ENCODE measurements around the gene MYOM3.

MYOM3 gene

DNA sequence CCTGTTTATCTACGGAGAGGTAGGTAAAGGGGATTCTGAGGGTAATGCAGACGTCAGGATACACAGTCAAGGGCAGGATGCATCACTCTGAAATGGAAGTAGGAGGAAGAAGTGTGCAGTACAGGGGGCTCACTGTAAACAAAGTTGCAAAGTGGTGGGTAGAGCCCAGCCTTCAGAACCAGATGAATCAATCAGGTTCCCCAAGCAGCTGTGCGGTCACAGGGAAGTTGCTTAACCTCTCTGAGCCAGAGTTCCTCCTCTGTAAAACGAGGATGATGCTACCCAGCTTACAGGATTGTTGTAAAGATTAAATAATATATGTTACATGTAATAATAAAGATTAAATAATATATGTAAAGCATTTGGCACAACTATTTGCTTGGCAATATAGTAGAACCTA is 13.5 kb upstream of the MYOM3 start:
- Histone ChIP-seq H4K20me1 (ENCODE audit: insufficient read depth, low read length) (no peaks in the 10 kb centered on the region), H2AFZ (ENCODE audit: low read length) (no peak overlapping the region), H3K9me2 (replicated peaks; ENCODE audit: insufficient read depth, low read length) (no peaks in the 10 kb centered on the region), H3K4me3 (ENCODE audit: low read length) (no peak overlapping the region), H3K79me2 (ENCODE audit: low read length) (no peaks in the 10 kb centered on the region), H3K27ac (ENCODE audit: low read length) (no peak overlapping the region), H3K4me1 (ENCODE audit: low read length) (no peaks in the 10 kb centered on the region), H3K9me3 (replicated peaks; ENCODE audit: insufficient read depth, low read length) (no peaks in the 10 kb centered on the region), H3F3A (ENCODE audit: insufficient read depth, low read length) (no peaks in the 10 kb centered on the region), H3K36me3 (replicated peaks; ENCODE audit: insufficient read depth, low read length) (no peaks in the 10 kb centered on the region), H3K4me2 (ENCODE audit: low read depth, low read length) (no peak overlapping the region), H3K27me3 (replicated peaks; ENCODE audit: insufficient read depth, low read length) (no peaks in the 10 kb centered on the region), H3K9ac (ENCODE audit: low read length) (no peak overlapping the region)
- TF ChIP-seq EZH2phosphoT487 (IDR thresholded peaks at IDR 0.05; ENCODE audit: low read length) (no peak), CTCF (IDR thresholded peaks at IDR 0.05; ENCODE audit: low read length) (no peak), EZH2 (optimal IDR thresholded peaks at IDR 0.05; ENCODE audit: low read depth, low read length) (no peak)
- no peak for DNase-seq

GRCh38 chr1:24124980-24125379 is 13.0 kb upstream of the MYOM3 start:
- Histone ChIP-seq H3K9me3 (replicated peaks; ENCODE audit: insufficient read depth, low read length) (no peaks in the 10 kb centered on the region), H3K27me3 (replicated peaks; ENCODE audit: insufficient read depth, low read length) (no peaks in the 10 kb centered on the region)

DNA sequence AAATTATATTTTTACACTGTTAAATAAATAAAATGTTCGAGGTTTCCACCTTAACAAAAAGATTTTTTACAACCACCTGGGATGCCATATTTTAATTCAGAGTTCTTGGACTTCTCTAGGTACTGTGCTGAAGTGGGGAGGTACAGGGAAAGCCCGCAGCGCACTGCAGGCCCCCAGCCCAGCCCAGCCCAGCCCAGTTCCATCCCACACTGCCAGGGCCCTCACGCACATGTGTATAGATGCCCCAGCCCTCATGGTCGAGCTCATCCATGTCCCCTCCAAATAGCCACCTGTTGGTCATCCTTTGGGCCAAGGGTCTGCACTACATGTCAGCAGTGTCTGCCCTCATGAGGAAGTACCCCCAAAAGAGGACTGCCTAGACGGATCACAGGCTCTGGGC is 11.7 kb upstream of the MYOM3 start:
- H3K36me3 ChIP-seq (replicated peaks; ENCODE audit: insufficient read depth, low read length) = no peaks in the 10 kb centered on the region
- H3K79me2 ChIP-seq (ENCODE audit: low read length) = no peaks in the 10 kb centered on the region
- no peak for TF ChIP-seq EZH2phosphoT487 (IDR thresholded peaks at IDR 0.05; ENCODE audit: low read length)
- no peak for TF ChIP-seq EZH2 (optimal IDR thresholded peaks at IDR 0.05; ENCODE audit: low read depth, low read length)
- TF ChIP-seq CTCF (IDR thresholded peaks at IDR 0.05; ENCODE audit: low read length) = no peak
- no peak overlapping the region for H3K4me3 ChIP-seq (ENCODE audit: low read length)
- no peaks in the 10 kb centered on the region for H4K20me1 ChIP-seq (ENCODE audit: insufficient read depth, low read length)
- no peaks in the 10 kb centered on the region for H3K9me2 ChIP-seq (replicated peaks; ENCODE audit: insufficient read depth, low read length)
- H3K4me2 ChIP-seq (ENCODE audit: low read depth, low read length) = no peak overlapping the region
- no peak overlapping the region for H3K27ac ChIP-seq (ENCODE audit: low read length)
- no peak for DNase-seq
- H3K9me3 ChIP-seq (replicated peaks; ENCODE audit: insufficient read depth, low read length) = no peaks in the 10 kb centered on the region
- no peaks in the 10 kb centered on the region for H3F3A ChIP-seq (ENCODE audit: insufficient read depth, low read length)
- H3K9ac ChIP-seq (ENCODE audit: low read length) = no peak overlapping the region
- H3K27me3 ChIP-seq (replicated peaks; ENCODE audit: insufficient read depth, low read length) = no peaks in the 10 kb centered on the region
- H2AFZ ChIP-seq (ENCODE audit: low read length) = no peak overlapping the region
- no peaks in the 10 kb centered on the region for H3K4me1 ChIP-seq (ENCODE audit: low read length)

More at GRCh38 chr1:24124980-24125379, 13.0 kb upstream of the MYOM3 start:
- H3K36me3 ChIP-seq (replicated peaks; ENCODE audit: insufficient read depth, low read length) = no peaks in the 10 kb centered on the region
- H3K9ac ChIP-seq (ENCODE audit: low read length) = no peak overlapping the region
- H3K4me3 ChIP-seq (ENCODE audit: low read length) = no peak overlapping the region
- H3K4me1 ChIP-seq (ENCODE audit: low read length) = no peaks in the 10 kb centered on the region
- H3K4me2 ChIP-seq (ENCODE audit: low read depth, low read length) = no peak overlapping the region
- H3F3A ChIP-seq (ENCODE audit: insufficient read depth, low read length) = no peaks in the 10 kb centered on the region
- DNase-seq = no peak
- no peaks in the 10 kb centered on the region for H3K9me2 ChIP-seq (replicated peaks; ENCODE audit: insufficient read depth, low read length)
- no peaks in the 10 kb centered on the region for H4K20me1 ChIP-seq (ENCODE audit: insufficient read depth, low read length)
- H3K79me2 ChIP-seq (ENCODE audit: low read length) = no peaks in the 10 kb centered on the region
- no peak overlapping the region for H3K27ac ChIP-seq (ENCODE audit: low read length)
- TF ChIP-seq CTCF (IDR thresholded peaks at IDR 0.05; ENCODE audit: low read length) (no peak), EZH2phosphoT487 (IDR thresholded peaks at IDR 0.05; ENCODE audit: low read length) (no peak), EZH2 (optimal IDR thresholded peaks at IDR 0.05; ENCODE audit: low read depth, low read length) (no peak)
- no peak overlapping the region for H2AFZ ChIP-seq (ENCODE audit: low read length)
